Measurements from ENCODE around the gene CORO2A.
A peak's percentile ranks its signal among the peaks of the same experiment; 100 is the strongest.
"Not testable (repeated sequence)": the region's sequence is repeated elsewhere in the genome, so short reads cannot be mapped to it uniquely, and the experiment has no call there.

Gene CORO2A

GRCh38 chr9:98189412-98189811, 3.0 kb downstream of the CORO2A start:
- DNase-seq = no peak

GRCh38 chr9:98187926-98188325, 4.5 kb downstream of the CORO2A start:
- DNase-seq = no peak

- no peak for DNase-seq
Observed at GRCh38 chr9:98186236-98186635, 6.2 kb downstream of the CORO2A start.

- DNase-seq = peak; percentile 66
Observed at GRCh38 chr9:98185611-98186171, 6.7 kb downstream of the CORO2A start.

- DNase-seq = no peak
Observed at GRCh38 chr9:98185021-98185567, 7.3 kb downstream of the CORO2A start.

GRCh38 chr9:98184326-98184725, 8.1 kb downstream of the CORO2A start:
- no peak for DNase-seq

- DNase-seq = no peak
Observed at GRCh38 chr9:98182889-98183599, 9.4 kb downstream of the CORO2A start.

- no peak for DNase-seq
Observed at GRCh38 chr9:98182069-98182820, 10.2 kb downstream of the CORO2A start.

GRCh38 chr9:98181746-98182068, 10.7 kb downstream of the CORO2A start:
- no peak for DNase-seq

GRCh38 chr9:98180996-98181395, 11.4 kb downstream of the CORO2A start:
- no peak for DNase-seq

GRCh38 chr9:98178874-98179850, 13.3 kb downstream of the CORO2A start:
- no peak for DNase-seq

GRCh38 chr9:98176391-98177259, 15.8 kb downstream of the CORO2A start:
- DNase-seq = no peak

GRCh38 chr9:98175762-98176161, 16.7 kb downstream of the CORO2A start:
- DNase-seq = no peak

GRCh38 chr9:98175028-98175569, 17.3 kb downstream of the CORO2A start:
- no peak for DNase-seq

GRCh38 chr9:98174502-98174918, 17.9 kb downstream of the CORO2A start:
- DNase-seq = not testable (repeated sequence)

- no peak for DNase-seq
Observed at GRCh38 chr9:98173181-98173580, 19.3 kb downstream of the CORO2A start.

GRCh38 chr9:98172604-98173003, 19.8 kb downstream of the CORO2A start:
- peak; percentile 76 for DNase-seq

- no peak for DNase-seq
Observed at GRCh38 chr9:98171176-98171925, 21.1 kb downstream of the CORO2A start.

- DNase-seq = no peak
Observed at GRCh38 chr9:98168941-98169488, 23.4 kb downstream of the CORO2A start.

GRCh38 chr9:98168153-98168780, 24.2 kb downstream of the CORO2A start:
- no peak for DNase-seq
